ENCODE results near the gene DDI1. TPM values are rescaled to one million over a fixed set of nuclear protein-coding genes. Genes with fewer than 3 reads are reported as not detected.

The DDI1 gene
- total and polyA plus RNA-seq, 2 experiments from 2014 or later, result 0.39 TPM; not detected in 1

GRCh38 chr11:104055596-104055995 lies 19.2 kb downstream of the DDI1 start:
- H3K9me2 ChIP-seq (replicated peaks; ENCODE audit: insufficient read depth), result no peaks in the 10 kb centered on the region
- H3K4me3 ChIP-seq, result no peak overlapping the region
- H3K9me3 ChIP-seq (ENCODE audit: low read depth), result no peaks in the 10 kb centered on the region
- H3K4me2 ChIP-seq, result no peak overlapping the region
- no peak for DNase-seq (ENCODE audit: low spot score)
- H3K27me3 ChIP-seq, result no peaks in the 10 kb centered on the region
- H3K27ac ChIP-seq, result no peak overlapping the region
- WGBS (ENCODE audit: low lambda C conversion rate, missing lambda C conversion rate), result 88% methylated on average over 1 of the region's 1 CpG
- no peak overlapping the region for H2AFZ ChIP-seq
- no peaks in the 10 kb centered on the region for H4K20me1 ChIP-seq (ENCODE audit: insufficient read depth, poor library complexity, severe bottlenecking)
- TF ChIP-seq CTCF (IDR thresholded peaks at IDR 0.05; ENCODE audit: poor library complexity) (no peak), EZH2 (IDR thresholded peaks at IDR 0.05; ENCODE audit: borderline replicate concordance) (no peak), EZH2phosphoT487 (IDR thresholded peaks at IDR 0.05; ENCODE audit: low read depth, severe bottlenecking, unreplicated experiment) (no peak)
- no peaks in the 10 kb centered on the region for H3K79me2 ChIP-seq
- H3K36me3 ChIP-seq (replicated peaks; ENCODE audit: insufficient read depth, low read depth), result no peaks in the 10 kb centered on the region
- no peaks in the 10 kb centered on the region for H3K4me1 ChIP-seq (ENCODE audit: insufficient read depth)

- Histone ChIP-seq H3K79me2 (no peaks in the 10 kb centered on the region), H3K4me2 (no peak overlapping the region), H3K9me3 (ENCODE audit: low read depth) (no peaks in the 10 kb centered on the region), H3K4me1 (ENCODE audit: insufficient read depth) (no peaks in the 10 kb centered on the region), H3K27me3 (no peaks in the 10 kb centered on the region), H2AFZ (no peak overlapping the region), H4K20me1 (ENCODE audit: insufficient read depth, poor library complexity, severe bottlenecking) (no peaks in the 10 kb centered on the region), H3K9me2 (replicated peaks; ENCODE audit: insufficient read depth) (no peaks in the 10 kb centered on the region), H3K27ac (no peak overlapping the region), H3K4me3 (no peak overlapping the region), H3K36me3 (replicated peaks; ENCODE audit: insufficient read depth, low read depth) (no peaks in the 10 kb centered on the region)
- TF ChIP-seq CTCF (IDR thresholded peaks at IDR 0.05; ENCODE audit: poor library complexity) (no peak), EZH2phosphoT487 (IDR thresholded peaks at IDR 0.05; ENCODE audit: low read depth, severe bottlenecking, unreplicated experiment) (no peak), EZH2 (IDR thresholded peaks at IDR 0.05; ENCODE audit: borderline replicate concordance) (no peak)
- 97% methylated on average over 5 of the region's 5 CpGs for WGBS (ENCODE audit: low lambda C conversion rate, missing lambda C conversion rate)
- DNase-seq (ENCODE audit: low spot score), result no peak
Measured at GRCh38 chr11:104057908-104058307, 21.5 kb downstream of the DDI1 start.

GRCh38 chr11:104058680-104059079 lies 22.2 kb downstream of the DDI1 start:
- H3K4me1 ChIP-seq (ENCODE audit: insufficient read depth), result no peaks in the 10 kb centered on the region
- no peak overlapping the region for H3K4me3 ChIP-seq
- H3K79me2 ChIP-seq, result no peaks in the 10 kb centered on the region
- no peaks in the 10 kb centered on the region for H3K9me3 ChIP-seq (ENCODE audit: low read depth)
- no peak overlapping the region for H3K4me2 ChIP-seq
- DNase-seq (ENCODE audit: low spot score), result no peak
- H3K36me3 ChIP-seq (replicated peaks; ENCODE audit: insufficient read depth, low read depth), result no peaks in the 10 kb centered on the region
- WGBS (ENCODE audit: low lambda C conversion rate, missing lambda C conversion rate), result 97% methylated on average over 4 of the region's 4 CpGs
- no peaks in the 10 kb centered on the region for H4K20me1 ChIP-seq (ENCODE audit: insufficient read depth, poor library complexity, severe bottlenecking)
- no peaks in the 10 kb centered on the region for H3K9me2 ChIP-seq (replicated peaks; ENCODE audit: insufficient read depth)
- H3K27ac ChIP-seq, result no peak overlapping the region
- H2AFZ ChIP-seq, result no peak overlapping the region
- no peaks in the 10 kb centered on the region for H3K27me3 ChIP-seq
- TF ChIP-seq EZH2 (IDR thresholded peaks at IDR 0.05; ENCODE audit: borderline replicate concordance) (no peak), CTCF (IDR thresholded peaks at IDR 0.05; ENCODE audit: poor library complexity) (no peak), EZH2phosphoT487 (IDR thresholded peaks at IDR 0.05; ENCODE audit: low read depth, severe bottlenecking, unreplicated experiment) (no peak)

Data from hepatocyte (in vitro differentiated cells).